B cell (primary cell): ENCODE results near the gene ITSN1. TPM values are rescaled to one million over a fixed set of nuclear protein-coding genes. Genes with fewer than 3 reads are reported as not detected.

Experiments used
- ATAC-seq: fragments of 200-7000 bp; cut with Tn5 transposase; one replicate; pipeline ENCODE4 v1.10.0; 2021; ENCODE audit warnings: low read depth, mild to moderate bottlenecking, moderate number of reproducible peaks, moderate library complexity
- CTCF ChIA-PET: fragments of 350-600 bp; sonication (Branson Sonifier 250); formaldehyde crosslinking; loops from one replicate; lab custom pipeline; 2021; ENCODE audit warnings: antibody characterized with exemption, inconsistent platforms; lab: Charles Lee
- POLR2A ChIA-PET: fragments of 350-600 bp; sonication (Branson Sonifier 250); formaldehyde crosslinking; loops from one replicate; lab custom pipeline; 2021; ENCODE audit warnings: antibody characterized with exemption; lab: Charles Lee
- DNase-seq: peaks from one replicate; pipeline ENCODE4 v3.0.0; 2013
- H2AFZ ChIP-seq: 2 replicates; pipeline ENCODE4 v1.6.1; 2012; ENCODE audit warnings: mild to moderate bottlenecking, low read depth, low read length; ENCODE audit not compliant: insufficient read depth, poor library complexity, severe bottlenecking
- H3K27ac ChIP-seq, 2 donors: 1 replicate in 1 of 2; 2 replicates in 1 of 2; pipeline ENCODE4 v1.5.1; 2012 to 2013; ENCODE audit warnings: low read length in 2 of 2, mild to moderate bottlenecking in 2 of 2, moderate library complexity in 1 of 2
- H3K27me3 ChIP-seq, 4 experiments: fragments of 200-600 bp in 1 of 4; sonication (generic) in 1 of 4; replicated peaks in 1 of 4; 1 replicate in 2 of 4; 2 replicates in 2 of 4; pipeline versions ENCODE4 v1.6.1 to v1.7.0; 2013 to 2016; ENCODE audit warnings: low read length in 3 of 4, mild to moderate bottlenecking in 2 of 4, mixed read lengths in 1 of 4, moderate library complexity in 1 of 4; ENCODE audit not compliant: insufficient read depth in 4 of 4, control insufficient read depth in 3 of 4; ENCODE audit errors: control extremely low read depth in 1 of 4
- H3K36me3 ChIP-seq, 2 experiments: replicated peaks in 1 of 2; 1 replicate in 1 of 2; 2 replicates in 1 of 2; pipeline versions ENCODE4 v1.6.1 to v1.7.1; 2013; ENCODE audit warnings: low read length in 1 of 2; ENCODE audit not compliant: insufficient read depth in 2 of 2, control insufficient read depth in 1 of 2; ENCODE audit errors: control extremely low read depth in 1 of 2, extremely low read depth in 1 of 2
- H3K4me1 ChIP-seq, 2 donors: fragments of 200-600 bp in 1 of 2; sonication (generic) in 1 of 2; 1 replicate in 1 of 2; 2 replicates in 1 of 2; pipeline versions ENCODE4 v1.5.1 to v1.6.1; 2013 to 2017; ENCODE audit warnings: low read length in 2 of 2; ENCODE audit not compliant: control insufficient read depth in 2 of 2, insufficient read depth in 2 of 2
- H3K4me2 ChIP-seq: replicated peaks from 2 replicates; pipeline ENCODE3; 2012; ENCODE audit warnings: mild to moderate bottlenecking, low read depth, low read length; ENCODE audit not compliant: poor library complexity, severe bottlenecking
- H3K4me3 ChIP-seq, 5 experiments: fragments of 200-600 bp in 1 of 5; sonication (generic) in 1 of 5; 1 replicate in 3 of 5; 2 replicates in 2 of 5; pipeline versions ENCODE4 v1.5.1 to v1.7.0; 2011 to 2016; ENCODE audit warnings: low read length in 4 of 5, mild to moderate bottlenecking in 4 of 5, low read depth in 2 of 5, control low read depth in 1 of 5, moderate library complexity in 1 of 5; ENCODE audit not compliant: insufficient read depth in 1 of 5; ENCODE audit errors: control extremely low read depth in 1 of 5, extremely low read depth in 1 of 5
- H3K79me2 ChIP-seq: fragments of 200-600 bp; sonication (generic); one replicate; pipeline ENCODE4 v1.6.0; 2016; ENCODE audit warnings: low read length; ENCODE audit not compliant: control insufficient read depth, insufficient read depth
- H3K9ac ChIP-seq: fragments of 200-600 bp; sonication (generic); 2 replicates; pipeline ENCODE4 v1.6.1; 2017; ENCODE audit warnings: mild to moderate bottlenecking, low read length, moderate library complexity
- H3K9me3 ChIP-seq, 3 donors: one replicate each; pipeline versions ENCODE4 v1.6.1 to v1.7.1; 2013; ENCODE audit warnings: low read length in 2 of 3; ENCODE audit not compliant: control insufficient read depth in 2 of 3, insufficient read depth in 1 of 3; ENCODE audit errors: control extremely low read depth in 1 of 3
- H4K20me1 ChIP-seq: 2 replicates; pipeline ENCODE4 v1.6.0; 2012; ENCODE audit warnings: mild to moderate bottlenecking, low read length; ENCODE audit not compliant: insufficient read depth, control insufficient read depth, poor library complexity, severe bottlenecking
- H3K27ac Mint-ChIP-seq: one replicate; pipeline ENCODE4 v1.8.0; 2021; ENCODE audit warnings: mixed read lengths
- H3K27me3 Mint-ChIP-seq: one replicate; pipeline ENCODE4 v1.8.0; 2021; ENCODE audit warnings: mixed read lengths
- H3K4me1 Mint-ChIP-seq: one replicate; pipeline ENCODE4 v1.8.0; 2021; ENCODE audit warnings: mixed read lengths
- H3K4me3 Mint-ChIP-seq: one replicate; pipeline ENCODE4 v1.8.0; 2021; ENCODE audit warnings: mixed read lengths
- H3K9me3 Mint-ChIP-seq: one replicate; pipeline ENCODE4 v1.8.0; 2022; ENCODE audit warnings: mixed read lengths; ENCODE audit not compliant: insufficient read depth
- CTCF ChIP-seq: fragments of 200-600 bp; IDR thresholded peaks from one replicate; pipeline ENCODE4 v1.8.0; 2022; ENCODE audit warnings: antibody characterized with exemption, mild to moderate bottlenecking
- EZH2 ChIP-seq: IDR thresholded peaks from 2 replicates; pipeline ENCODE4 v1.6.1; 2012; ENCODE audit warnings: borderline replicate concordance, low read depth, mild to moderate bottlenecking, moderate library complexity, low read length; ENCODE audit not compliant: insufficient read depth, poor library complexity, severe bottlenecking
- WGBS: methylation state at CpG from one replicate; pipeline ENCODE4 v1.1.5; 2013; ENCODE audit warnings: missing lambda C conversion rate; ENCODE audit not compliant: insufficient coverage; 5-methylcytosine and 5-hydroxymethylcytosine counted together
- intact Hi-C: fragments of 100-400 bp; cut with micrococcal nuclease; formaldehyde crosslinking; loops from one replicate; pipeline ENCODE4 v1.10.0; 2022
- polyA plus RNA-seq: library from polyadenylated mRNA; depleted of rRNA; stranded (reverse); fragments of >200 nt; gene quantifications from 2 replicates; pipeline ENCODE4 v1.2.3, GENCODE V29; 2012
- total RNA-seq, 2 donors: library from RNA; stranded (reverse); fragments of 120-200 nt in 1 of 2; gene quantifications; 1 replicate in 1 of 2; 2 replicates in 1 of 2; pipeline versions ENCODE4 v1.2.3 to v1.2.4, GENCODE V29; 2013 to 2022

ITSN1 gene
- total and polyA plus RNA-seq, 2 donors (not counting 1 experiment from before 2014, with no cell fraction given) = 0.31 to 2.4 TPM

- Histone ChIP-seq H3K36me3 (no peaks in the 10 kb centered on the region), H3K4me1 (no peaks in the 10 kb centered on the region), H3K4me3 (no peak overlapping the region), H2AFZ (no peak overlapping the region), H3K9ac (no peak overlapping the region), H3K79me2 (no peaks in the 10 kb centered on the region), H3K27me3 (no peaks in the 10 kb centered on the region), H3K9me3 (no peaks in the 10 kb centered on the region), H3K27ac (no peak overlapping the region), H4K20me1 (no peaks in the 10 kb centered on the region), H3K4me2 (no peak overlapping the region)
- CTCF ChIA-PET = no interaction called here
- Mint-ChIP-seq H3K27ac (no peak overlapping the region), H3K9me3 (no peaks in the 10 kb centered on the region), H3K4me3 (no peak overlapping the region), H3K27me3 (peaks cover 18% of the 10 kb centered on the region), H3K4me1 (no peaks in the 10 kb centered on the region)
- intact Hi-C loops = no loop called here
- 87% methylated on average over 19 of the region's 20 CpGs for WGBS
- no peak for DNase-seq
- ATAC-seq = no peak
- POLR2A ChIA-PET = no interaction called here
- no peak for TF ChIP-seq EZH2
- no peak for TF ChIP-seq CTCF
Measured at GRCh38 chr21:33884376-33885171, 242.3 kb downstream of the ITSN1 start.

- Histone ChIP-seq H3K27me3 (no peaks in the 10 kb centered on the region), H3K27ac (no peak overlapping the region), H4K20me1 (no peaks in the 10 kb centered on the region), H3K79me2 (no peaks in the 10 kb centered on the region), H3K4me2 (no peak overlapping the region), H3K36me3 (no peaks in the 10 kb centered on the region), H3K9me3 (no peaks in the 10 kb centered on the region), H3K9ac (no peak overlapping the region), H2AFZ (no peak overlapping the region), H3K4me1 (no peaks in the 10 kb centered on the region), H3K4me3 (no peak overlapping the region)
- no peaks in the 10 kb centered on the region for H3K4me1 Mint-ChIP-seq
- ATAC-seq (no peak), DNase-seq (no peak)
- H3K9me3 Mint-ChIP-seq = no peaks in the 10 kb centered on the region
- CTCF ChIA-PET = no interaction called here
- no peak overlapping the region for H3K27ac Mint-ChIP-seq
- 85% methylated on average over 4 of the region's 7 CpGs for WGBS
- peaks cover 18% of the 10 kb centered on the region for H3K27me3 Mint-ChIP-seq
- no peak for TF ChIP-seq CTCF
- no peak for TF ChIP-seq EZH2
- intact Hi-C loops = no loop called here
- POLR2A ChIA-PET = no interaction called here
- no peak overlapping the region for H3K4me3 Mint-ChIP-seq
Measured at GRCh38 chr21:33885172-33885514, 242.8 kb downstream of the ITSN1 start.
